GM19438 (cell line): ENCODE data around the gene KCNE2.

Experiments used
- ATAC-seq: cut with Tn5 transposase; IDR thresholded peaks from one replicate; pipeline ENCODE4 v1.9.1; 2021; ENCODE audit warnings: low read depth; ENCODE audit not compliant: unreplicated experiment

Gene KCNE2, protein sequence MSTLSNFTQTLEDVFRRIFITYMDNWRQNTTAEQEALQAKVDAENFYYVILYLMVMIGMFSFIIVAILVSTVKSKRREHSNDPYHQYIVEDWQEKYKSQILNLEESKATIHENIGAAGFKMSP

DNA sequence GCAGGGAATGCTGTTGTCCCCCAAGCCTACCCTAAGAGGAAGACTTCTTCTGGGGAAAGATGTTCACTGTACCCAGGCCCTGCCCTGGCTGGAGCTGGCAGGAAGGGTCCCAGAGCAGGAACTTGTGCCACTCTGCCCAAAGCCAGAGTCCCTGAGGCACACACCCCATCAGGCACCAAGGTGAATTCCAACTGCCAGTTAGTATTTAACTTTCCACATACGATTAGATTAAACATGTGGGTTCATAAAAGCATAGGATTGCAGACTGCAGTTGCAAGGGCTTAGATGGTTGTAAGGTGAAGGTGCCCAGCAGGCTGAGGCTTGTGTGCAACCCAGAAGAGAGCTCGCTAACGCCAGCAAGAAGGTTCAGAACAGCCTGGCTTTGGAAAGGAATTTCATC lies at the start of gene KCNE2:
TSS of gene KCNE2 (plus strand) at position 274 of the 400 bp plus-strand sequence. CDS start 6,473 bp downstream, outside the sequence.
- no peak for ATAC-seq

DNA sequence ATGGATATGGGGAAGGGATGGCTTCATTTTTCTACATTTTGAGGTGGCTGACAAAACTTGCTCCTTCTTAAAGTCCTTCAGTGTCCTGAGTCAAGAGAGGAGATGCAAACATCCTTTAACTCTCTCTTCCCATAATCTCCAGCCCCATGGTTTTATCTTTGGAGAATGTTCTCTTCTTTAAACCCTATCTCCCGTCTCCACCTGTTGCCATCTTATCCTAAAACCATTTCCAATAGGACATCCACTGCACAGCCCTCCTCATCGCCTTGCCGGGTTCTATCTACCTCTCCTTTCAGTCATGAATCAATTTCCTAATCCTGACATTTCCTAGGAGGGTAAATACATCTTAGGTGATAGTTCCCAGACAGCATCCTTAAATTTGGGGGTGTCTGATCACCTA lies 44.2 kb upstream of the KCNE2 start:
- no peak for ATAC-seq

DNA sequence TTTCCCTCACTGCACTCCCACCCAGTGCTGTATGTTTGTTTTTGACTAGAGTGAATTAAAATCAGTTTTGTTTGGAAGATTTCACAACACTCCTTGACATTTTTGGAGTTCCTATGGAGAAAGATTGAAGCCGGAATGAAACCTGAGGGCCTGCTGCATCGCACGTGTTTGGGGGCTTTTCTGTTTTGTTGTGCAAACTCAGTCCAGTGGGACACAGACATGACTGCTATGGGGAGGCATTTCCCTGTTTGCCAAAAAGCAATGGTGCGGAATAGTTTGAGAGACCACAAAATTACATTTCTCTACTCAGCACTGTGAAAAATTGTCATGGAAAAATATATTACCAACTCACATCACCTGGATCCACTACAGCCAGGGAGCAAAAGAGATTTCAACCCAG lies 43.8 kb upstream of the KCNE2 start:
- no peak for ATAC-seq

DNA sequence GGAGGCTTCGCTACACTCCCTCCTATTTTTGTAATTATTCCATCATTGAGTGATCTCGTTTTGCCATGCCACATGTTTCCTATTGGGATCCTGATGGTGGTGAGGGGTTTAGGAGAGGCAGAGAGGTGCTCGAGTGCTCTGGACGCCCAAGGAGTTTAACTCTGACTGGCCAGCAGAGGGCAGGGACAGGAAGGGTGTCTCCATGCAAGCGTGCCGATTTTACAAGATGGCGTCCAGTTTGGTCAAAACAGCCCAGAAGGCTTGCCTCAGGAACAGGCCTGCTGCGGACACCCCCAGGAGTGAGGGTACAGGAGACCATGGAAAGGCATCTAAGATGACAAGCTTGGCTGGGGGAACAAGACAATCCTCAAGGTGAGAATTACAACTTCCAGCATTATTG lies 33.8 kb upstream of the KCNE2 start:
- ATAC-seq = no peak

DNA sequence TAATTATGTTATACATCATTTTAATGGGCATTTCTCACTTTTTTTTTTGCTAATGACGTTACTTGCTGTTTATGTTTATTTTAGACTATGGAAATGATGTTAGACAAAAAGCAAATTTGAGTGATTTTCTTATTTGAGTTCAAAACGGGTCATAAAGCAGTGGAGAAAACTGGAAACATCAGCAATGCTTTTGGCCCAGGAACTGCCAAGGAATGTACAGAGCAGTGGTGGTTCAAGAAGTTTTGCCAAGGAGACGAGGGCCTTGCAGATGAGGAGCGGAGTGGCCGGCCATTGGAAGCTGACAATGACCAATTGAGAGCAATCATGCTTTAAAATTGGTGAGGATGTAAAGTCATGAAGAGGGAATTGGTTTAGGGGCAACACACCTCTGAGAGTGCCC lies 32.1 kb upstream of the KCNE2 start:
- ATAC-seq = no peak

DNA sequence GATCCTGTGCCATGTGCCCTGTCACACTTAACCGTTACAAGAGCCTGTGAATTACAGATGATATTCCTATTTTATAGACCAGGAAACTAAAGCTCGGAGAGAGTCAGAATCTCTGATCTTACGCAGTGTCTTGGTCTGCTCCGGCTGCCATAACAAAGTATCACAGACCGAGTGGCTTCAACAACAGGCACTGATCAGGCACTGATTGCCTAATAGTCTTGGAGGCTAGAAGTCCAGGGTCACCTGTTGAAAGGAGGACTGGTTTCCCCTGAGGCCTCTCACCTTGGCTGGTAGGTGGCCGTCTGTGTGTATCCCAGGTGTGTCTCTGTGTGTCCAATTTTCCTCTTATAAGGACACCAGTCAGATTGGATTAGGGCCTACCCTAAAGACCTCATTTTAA lies 31.5 kb upstream of the KCNE2 start:
- no peak for ATAC-seq

DNA sequence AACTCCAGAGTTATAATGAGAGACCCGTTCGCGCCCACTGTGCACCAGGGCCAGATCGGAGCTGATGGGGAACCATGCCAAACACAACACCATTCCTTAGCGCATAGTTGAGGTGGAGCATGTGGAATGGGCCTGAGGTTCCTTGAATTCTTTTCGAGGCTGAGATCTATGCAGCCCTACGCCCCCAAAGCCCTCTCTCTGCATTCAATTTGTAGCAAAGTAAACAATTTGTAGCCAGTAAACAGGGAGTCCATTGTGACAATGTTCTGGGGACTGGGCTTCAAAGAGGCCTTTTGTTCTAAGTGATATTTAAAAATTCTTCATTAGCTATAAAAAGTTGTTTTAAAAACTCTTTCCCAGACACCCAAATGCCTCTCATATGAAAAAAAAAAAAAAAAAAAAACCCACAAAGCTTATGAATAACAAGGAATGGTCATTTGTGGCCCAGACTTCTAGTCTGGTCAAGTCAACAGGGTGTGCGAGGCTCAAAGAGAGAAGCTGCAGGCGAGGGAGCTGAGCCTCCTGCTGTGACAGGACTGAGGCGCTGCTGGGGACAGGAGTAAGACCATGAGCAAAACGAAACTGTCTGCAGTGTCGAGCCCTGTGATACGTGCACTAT lies 30.6 kb upstream of the KCNE2 start:
- ATAC-seq = no peak

DNA sequence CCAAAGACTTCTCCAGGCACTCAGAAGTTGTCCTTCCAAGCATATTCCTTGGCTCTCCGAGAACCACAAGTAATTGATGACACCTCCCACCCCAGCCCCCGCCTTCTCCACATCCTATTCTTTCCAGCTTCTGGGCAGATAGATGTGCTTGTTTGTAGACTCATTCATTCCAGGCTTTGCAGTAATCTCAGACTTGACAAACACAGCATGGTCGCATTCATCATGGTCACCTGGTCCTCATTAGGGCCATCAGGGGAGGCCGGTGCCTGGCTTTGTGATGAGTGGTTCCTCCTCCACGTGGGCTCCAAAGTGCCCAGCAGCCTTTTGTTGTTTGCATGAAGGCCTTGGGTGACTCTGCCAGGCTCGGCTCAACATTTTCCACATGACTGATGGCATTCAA lies 28.5 kb upstream of the KCNE2 start:
- ATAC-seq = no peak

DNA sequence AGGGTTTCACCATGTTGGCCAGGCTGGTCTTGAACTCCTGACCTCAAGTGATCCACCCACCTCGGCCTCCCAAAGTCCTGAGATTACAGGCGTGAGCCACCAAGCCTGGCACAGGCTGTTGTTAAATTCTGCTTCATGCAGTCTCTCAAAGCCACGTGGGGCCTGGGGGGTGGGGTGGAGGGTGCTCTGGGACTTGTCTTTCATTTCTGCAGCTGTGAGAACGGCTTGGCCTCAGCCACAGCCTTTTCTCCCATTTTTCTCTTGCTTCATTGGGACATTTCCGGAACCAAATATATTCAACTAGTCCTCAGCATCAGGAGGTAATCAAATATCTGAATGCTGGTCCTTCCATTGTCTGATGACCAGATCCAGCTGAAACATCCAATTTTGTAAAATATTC lies 27.6 kb upstream of the KCNE2 start:
- no peak for ATAC-seq

DNA sequence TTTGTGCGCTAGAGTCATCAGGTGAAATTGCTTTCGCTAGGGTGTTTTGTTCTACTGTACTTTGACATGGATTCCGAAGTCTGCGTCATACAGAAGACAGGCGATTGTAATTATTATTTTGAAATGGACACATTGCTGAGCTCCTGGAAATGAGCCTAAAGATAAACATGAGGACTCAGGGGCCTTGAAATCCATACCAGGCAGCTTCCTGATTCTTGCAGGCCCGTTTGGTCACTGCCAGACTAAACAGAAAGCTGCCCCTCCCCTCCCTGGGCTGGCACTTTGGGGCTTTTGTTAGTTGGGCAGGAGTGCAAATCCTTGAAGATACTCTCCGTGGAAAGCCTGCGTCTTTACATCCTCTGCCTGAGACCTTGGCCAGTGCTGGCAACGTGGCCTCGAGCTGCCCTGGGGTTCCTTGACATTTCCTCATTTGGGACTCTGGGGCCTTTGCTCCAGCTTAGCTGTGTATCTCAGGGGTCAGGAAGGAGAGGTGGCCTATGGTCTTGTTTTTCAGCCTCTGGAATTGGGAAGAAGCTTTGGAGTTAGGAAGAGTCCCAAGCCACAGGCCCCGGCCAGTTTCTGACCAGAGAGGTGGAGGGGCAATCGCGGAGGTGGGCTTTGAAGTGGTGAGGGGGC lies 26.9 kb upstream of the KCNE2 start:
- no peak for ATAC-seq

DNA sequence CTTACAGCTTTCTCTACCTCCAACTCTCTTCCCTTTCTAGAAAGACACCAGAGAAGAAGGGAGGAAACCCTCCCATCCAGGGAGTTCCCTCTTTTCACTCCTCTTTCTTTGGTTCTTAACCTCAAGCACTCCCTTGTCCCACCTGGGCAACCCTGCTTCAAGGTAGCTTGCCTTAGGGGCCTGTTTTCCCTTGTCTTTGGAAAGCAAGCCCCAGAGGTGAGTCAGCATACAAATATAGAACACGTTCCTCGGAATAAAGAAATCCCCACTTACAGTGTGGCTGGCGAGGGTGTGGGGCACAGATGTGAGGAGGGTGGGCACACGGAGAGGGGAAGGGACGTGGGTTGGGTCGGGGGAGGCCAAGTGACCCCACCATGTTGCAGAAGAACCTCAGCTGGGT lies 26.1 kb upstream of the KCNE2 start:
- ATAC-seq = no peak

DNA sequence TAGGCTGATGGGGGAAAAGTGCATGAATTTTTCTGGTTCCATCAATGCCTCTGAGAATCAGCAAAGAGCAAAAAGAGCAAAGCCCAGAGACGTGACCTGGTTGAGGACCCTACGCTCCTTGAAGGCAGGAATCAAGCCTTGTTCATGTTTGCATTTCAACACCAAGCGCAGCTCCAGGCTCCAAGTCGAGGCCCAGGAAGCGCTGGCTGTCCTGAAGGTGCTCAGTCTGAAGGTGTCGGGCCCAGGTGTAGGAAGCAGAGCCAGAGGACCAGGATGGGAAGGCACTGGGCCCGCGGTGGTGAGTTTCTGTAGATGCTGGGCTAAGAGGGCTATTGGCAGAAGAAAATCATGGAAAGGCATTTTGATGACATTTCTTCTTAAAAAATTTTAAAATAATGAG lies 25.6 kb upstream of the KCNE2 start:
- no peak for ATAC-seq

DNA sequence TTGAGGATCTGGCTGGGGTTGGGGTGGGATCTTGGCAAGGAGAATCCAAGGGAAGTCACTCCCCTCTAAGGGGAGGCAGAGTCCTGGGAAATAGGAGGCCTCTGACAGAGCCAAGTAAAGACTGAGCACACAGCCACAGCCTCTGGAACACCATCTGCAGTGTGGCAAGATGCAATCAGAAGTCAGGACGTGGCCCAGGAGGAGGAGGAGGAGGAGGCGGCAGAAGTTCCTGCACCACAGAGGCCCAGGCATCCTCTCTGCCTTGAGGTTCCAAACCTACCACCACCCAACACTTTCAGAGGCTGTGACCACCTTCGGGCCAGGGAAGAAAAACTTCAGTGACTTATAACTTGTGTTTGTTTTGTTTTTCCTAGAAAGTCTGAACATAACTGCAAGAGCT lies 23.7 kb upstream of the KCNE2 start:
- no peak for ATAC-seq

DNA sequence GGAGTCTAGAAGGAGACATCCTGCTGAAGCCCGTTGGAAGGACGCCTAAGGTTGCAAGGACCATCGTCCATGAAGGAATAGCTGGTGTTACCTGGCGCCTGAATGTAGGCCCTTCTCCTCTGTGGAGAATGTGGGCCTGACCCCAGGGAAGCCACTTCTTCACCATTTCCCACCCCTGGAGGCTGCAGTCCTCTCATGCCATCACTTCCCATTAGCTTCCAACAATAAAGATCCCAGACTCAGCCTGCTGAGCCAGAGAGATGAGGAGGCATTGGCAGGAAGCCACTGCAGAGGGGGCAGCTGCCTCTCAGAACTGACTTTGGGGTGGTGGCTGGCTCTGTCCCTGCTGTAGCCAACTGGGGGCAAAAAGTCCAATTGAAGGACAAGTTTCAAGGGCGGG lies 21.3 kb upstream of the KCNE2 start:
- ATAC-seq = no peak

DNA sequence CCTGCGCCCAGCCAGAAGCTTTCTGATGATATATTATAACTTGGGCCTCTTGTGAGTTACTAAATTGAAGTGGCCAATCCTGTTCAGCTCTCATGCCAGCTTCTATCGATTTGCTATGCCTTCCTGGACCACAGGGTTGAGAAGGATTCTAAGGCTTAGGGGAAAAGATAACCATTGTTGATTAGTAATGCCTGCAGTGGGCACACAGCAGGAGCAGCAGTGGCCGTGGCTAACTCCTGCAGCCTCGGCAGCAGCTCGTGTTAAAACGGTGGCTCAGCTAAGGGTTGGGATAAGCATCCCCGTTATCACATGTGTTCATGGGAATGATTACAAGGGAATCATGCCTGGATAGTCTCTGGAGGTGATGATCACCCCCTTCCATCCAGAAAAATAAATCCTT lies 20.5 kb upstream of the KCNE2 start:
- ATAC-seq = no peak

DNA sequence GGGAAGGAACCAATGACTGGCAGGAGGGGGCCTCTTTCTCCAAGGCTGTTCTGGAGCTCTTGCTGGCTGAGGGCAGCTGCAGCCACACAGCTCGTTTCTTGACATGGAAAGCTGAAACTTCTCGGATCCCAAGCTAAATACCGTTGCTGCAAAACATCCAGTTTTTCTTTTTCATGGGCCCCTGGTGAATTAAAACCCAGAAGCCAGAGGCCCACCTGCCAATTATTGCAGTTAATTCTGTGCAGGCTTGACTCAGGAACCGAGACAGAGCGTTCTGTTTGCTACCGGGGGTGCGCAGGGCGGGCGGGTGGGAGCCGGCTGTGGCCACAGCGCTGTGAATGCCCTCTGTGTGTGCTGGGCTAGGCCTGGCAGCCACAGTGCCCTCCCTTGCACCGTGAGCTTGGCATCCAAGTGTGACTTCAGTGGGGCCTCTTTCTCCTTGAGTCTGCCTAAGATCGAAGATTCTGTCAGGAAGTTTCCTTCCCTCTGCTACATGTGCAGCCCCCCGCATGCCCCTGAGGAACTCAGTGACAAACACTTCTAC lies 19.9 kb upstream of the KCNE2 start:
- ATAC-seq = no peak

DNA sequence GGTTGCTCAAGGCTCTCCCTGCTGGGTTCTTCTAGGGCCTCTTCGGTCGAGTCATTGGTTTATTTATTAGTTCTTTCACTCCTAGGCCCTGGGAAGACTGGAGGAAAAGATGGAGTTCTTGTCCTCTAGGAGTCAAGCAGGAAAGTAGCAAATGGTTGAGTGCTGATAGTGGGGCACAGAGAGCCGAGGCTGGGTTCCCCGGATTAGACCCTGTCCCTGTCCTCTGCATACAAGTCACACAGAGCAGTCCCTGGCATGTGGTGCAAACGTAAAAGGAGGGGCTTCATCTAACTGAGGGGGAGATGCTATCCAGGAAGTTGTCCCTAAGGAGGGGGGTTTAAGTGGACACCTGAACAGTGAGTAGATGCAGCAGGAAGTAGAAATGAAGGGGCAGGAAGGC lies 19.2 kb upstream of the KCNE2 start:
- no peak for ATAC-seq

DNA sequence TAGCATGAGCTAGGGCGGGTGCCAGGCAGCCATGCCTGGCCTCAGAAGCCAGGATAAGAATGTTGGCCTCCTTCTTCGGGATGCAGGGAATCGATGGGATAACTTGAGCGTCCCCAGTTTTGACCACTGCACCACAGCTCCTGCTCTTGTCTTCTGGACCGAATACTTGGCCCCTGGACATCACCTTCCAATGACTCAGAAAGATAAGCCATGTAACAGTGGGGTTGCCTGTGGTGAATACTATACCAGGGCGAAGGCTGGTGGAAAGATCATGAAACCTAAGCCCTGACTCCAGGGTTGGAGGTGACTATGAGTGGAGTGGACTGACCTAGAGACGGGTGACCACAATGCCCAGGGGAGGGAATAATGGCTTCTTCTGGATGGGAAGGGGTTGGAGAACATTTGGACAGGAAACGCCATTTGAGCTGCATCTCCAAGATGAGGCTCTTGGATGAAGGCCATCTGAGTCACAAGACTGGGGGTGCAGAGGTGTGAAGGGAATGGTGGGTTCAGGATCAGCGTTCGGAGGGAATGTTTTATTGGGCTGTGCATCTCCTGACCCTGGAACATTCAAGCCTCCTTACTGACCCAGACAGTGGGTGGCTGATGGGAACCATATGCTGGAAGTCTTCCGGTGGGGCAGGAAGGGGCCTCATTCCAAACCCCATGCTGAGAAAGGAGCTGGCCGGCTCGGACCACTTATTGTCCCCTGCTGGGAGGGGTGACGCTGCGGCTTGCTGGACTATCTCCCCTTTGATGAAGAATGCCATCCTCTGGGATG lies 18.5 kb upstream of the KCNE2 start:
- no peak for ATAC-seq

DNA sequence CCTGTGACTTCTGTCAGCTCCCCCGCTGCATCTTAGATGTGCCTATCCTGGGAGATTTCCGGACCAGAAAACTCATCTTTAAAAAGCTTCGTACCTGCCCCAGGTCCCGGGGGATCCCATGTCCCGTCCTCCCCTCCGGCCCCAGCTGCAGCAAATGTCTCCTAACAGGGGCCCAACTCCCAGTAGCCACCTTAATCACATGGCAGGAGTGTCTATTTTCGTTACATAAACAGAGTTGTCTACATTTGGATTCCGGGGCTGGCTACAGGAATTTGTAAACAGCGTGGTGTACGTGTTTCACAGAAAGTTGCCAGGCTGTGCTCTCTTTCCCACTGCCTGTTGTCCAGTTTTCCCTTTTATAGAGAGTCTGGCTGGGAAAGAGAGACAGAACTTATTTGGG lies 17.9 kb upstream of the KCNE2 start:
- no peak for ATAC-seq

DNA sequence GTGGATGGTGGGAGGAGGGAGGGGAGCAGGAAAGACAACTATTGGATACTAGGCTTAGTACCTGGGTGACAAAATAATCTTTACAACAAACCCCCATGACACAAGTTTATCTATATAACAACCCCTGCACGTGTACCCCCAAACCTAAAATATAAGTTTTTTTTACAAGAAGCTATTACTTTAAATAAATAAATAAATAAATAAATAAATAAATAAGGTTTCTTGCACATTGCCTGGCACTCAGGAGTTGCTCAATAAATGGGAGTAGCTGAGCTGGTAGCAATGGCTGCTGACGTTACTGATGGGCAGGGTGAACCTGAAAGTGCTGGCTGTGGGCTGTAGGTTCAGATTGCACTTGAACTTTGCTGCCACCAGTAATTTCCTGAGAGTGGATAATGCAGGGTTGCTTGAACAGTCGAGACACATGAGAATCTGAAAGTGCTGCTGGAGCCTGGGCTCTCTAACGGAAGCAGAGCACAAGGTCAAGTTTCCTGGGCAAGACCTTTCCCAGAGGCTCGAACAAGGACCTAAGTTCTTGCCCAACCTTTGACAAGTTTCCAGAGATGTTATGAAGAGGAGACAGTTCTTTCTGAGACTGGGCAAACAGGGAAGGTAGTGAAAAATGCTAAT lies 14.8 kb upstream of the KCNE2 start:
- ATAC-seq = no peak

DNA sequence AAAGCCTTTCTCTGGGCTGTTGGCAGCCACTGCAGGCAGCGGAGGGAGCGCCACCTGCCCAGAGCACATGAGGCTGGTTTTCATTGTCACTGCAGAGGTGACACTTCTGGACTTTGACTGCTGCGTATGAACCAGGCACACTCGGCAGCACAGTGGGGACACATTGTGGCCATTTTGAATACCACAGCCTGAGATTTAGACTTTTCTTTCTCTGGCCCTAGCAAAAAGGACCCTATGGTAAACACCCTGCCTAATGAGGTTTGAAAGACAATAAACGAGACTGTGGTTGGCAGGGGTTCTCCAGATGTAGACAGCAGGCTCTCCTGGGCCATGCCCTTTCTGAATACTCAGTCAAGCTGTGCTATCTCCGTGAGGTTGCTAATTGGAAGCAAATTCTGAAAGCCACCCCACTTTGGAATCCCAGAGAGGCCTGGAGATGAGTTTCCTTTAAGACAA lies 12.0 kb upstream of the KCNE2 start:
- peak; percentile 74 for ATAC-seq
